GM21447 (cell line): ENCODE data around the gene SLC17A4.

ENCODE experiments used
- ATAC-seq: cut with Tn5 transposase; IDR thresholded peaks from one replicate; pipeline ENCODE4 v1.9.1; 2021; ENCODE audit not compliant: unreplicated experiment

Gene SLC17A4

GRCh38 chr6:25815194-25815593, 60.7 kb downstream of the SLC17A4 start:
- no peak for ATAC-seq

GRCh38 chr6:25816252-25816651, 61.7 kb downstream of the SLC17A4 start:
- ATAC-seq, result no peak

DNA sequence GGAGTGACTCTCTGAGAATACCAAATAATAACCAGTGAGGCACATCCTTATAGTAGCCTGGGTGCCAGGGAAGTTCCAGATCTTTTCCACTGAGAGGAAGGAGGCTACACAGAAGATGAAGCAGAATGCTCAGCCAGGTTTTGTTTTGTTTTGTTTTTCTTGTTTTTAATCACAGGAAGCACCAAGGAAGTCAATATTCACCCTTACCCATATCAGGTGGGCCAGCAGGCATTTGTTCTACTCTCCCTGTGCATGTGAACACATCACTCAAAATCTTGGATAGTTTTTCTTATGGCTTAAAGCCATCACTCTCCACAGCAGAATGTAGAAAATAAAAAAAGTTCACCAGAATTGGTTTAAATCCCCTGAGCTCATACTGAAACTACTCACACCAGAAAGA, 66.8 kb downstream of the SLC17A4 start:
- ATAC-seq, result no peak

DNA sequence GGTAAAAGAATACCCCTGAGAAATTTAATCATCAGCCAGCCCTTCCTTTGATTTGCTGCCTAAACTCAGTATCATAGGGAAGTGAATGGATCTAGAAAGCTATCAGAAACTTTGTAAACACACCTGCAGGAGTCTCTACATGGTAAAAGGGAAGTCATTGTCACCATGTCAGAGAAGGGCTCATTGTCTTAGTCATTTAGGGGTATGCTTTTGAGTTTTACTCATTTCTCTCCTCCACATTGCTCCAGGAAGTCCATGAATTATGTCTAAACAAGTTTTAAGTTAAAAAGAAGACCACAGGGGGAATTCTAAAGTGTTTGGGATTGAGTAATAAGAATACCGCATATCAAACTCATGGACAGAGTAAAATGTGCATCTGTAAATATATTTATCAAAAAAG, 74.8 kb downstream of the SLC17A4 start:
- no peak for ATAC-seq

- ATAC-seq, result no peak
Observed at GRCh38 chr6:25830458-25830857, 75.9 kb downstream of the SLC17A4 start.
